T-helper 9 cell (primary cell): ENCODE data around the gene POTEM.
"Not testable (repeated sequence)": the region's sequence is repeated elsewhere in the genome, so short reads cannot be mapped to it uniquely, and the experiment has no call there.

Experiments
- DNase-seq: peaks from one replicate; pipeline ENCODE4 v3.0.0-alpha.2; 2020
- total RNA-seq, 2 donors: gene quantifications; one replicate each; lab custom pipeline; 2026; lab: John Stamatoyannopoulos, UW

The POTEM gene
- 0 reads per million in 2 donors for total RNA-seq

GRCh38 chr14:18967134-18967533 is at the start of gene POTEM:
Gene POTEM (plus strand): TSS chr14:18967434. CDS start chr14:18967486, 52 bp downstream.
- not testable (repeated sequence) for DNase-seq

GRCh38 chr14:18918345-18918744 is 48.9 kb upstream of the POTEM start:
- not testable (repeated sequence) for DNase-seq

GRCh38 chr14:18920052-18920451 is 47.2 kb upstream of the POTEM start:
- not testable (repeated sequence) for DNase-seq

GRCh38 chr14:18921055-18921701 is 46.1 kb upstream of the POTEM start:
- not testable (repeated sequence) for DNase-seq

GRCh38 chr14:18936848-18937247 is 30.4 kb upstream of the POTEM start:
- DNase-seq, result not testable (repeated sequence)

- not testable (repeated sequence) for DNase-seq
These were observed 28.5 kb upstream of the POTEM start for GRCh38 chr14:18938733-18939132.

- DNase-seq, result not testable (repeated sequence)
These were observed 17.3 kb upstream of the POTEM start for GRCh38 chr14:18949939-18950338.

- not testable (repeated sequence) for DNase-seq
These were observed 14.1 kb upstream of the POTEM start for GRCh38 chr14:18953085-18953484.

- not testable (repeated sequence) for DNase-seq
These were observed 11.4 kb upstream of the POTEM start for GRCh38 chr14:18955816-18956215.

- not testable (repeated sequence) for DNase-seq
These were observed 5.7 kb upstream of the POTEM start for GRCh38 chr14:18961576-18961975.

GRCh38 chr14:18962143-18962542 is 5.1 kb upstream of the POTEM start:
- not testable (repeated sequence) for DNase-seq

GRCh38 chr14:18963276-18963675 is 4.0 kb upstream of the POTEM start:
- not testable (repeated sequence) for DNase-seq

GRCh38 chr14:18964878-18965277 is 2.4 kb upstream of the POTEM start:
- not testable (repeated sequence) for DNase-seq

GRCh38 chr14:19002566-19002965 is 35.3 kb downstream of the POTEM start:
- not testable (repeated sequence) for DNase-seq

- not testable (repeated sequence) for DNase-seq
These were observed 39.3 kb downstream of the POTEM start for GRCh38 chr14:19006490-19006889.

GRCh38 chr14:19007678-19008077 is 40.4 kb downstream of the POTEM start:
- not testable (repeated sequence) for DNase-seq

- not testable (repeated sequence) for DNase-seq
These were observed 43.8 kb downstream of the POTEM start for GRCh38 chr14:19011029-19011428.

- not testable (repeated sequence) for DNase-seq
These were observed 44.5 kb downstream of the POTEM start for GRCh38 chr14:19011703-19012102.

- DNase-seq, result not testable (repeated sequence)
These were observed 48.0 kb downstream of the POTEM start for GRCh38 chr14:19015185-19015584.

GRCh38 chr14:19025080-19025589 is 57.9 kb downstream of the POTEM start:
- DNase-seq, result not testable (repeated sequence)

- DNase-seq, result not testable (repeated sequence)
These were observed 59.6 kb downstream of the POTEM start for GRCh38 chr14:19026649-19027351.

GRCh38 chr14:19027895-19028294 is 60.7 kb downstream of the POTEM start:
- not testable (repeated sequence) for DNase-seq

GRCh38 chr14:19036811-19037382 is 69.7 kb downstream of the POTEM start:
- DNase-seq, result not testable (repeated sequence)
